Measurements from ENCODE around the gene VAT1L. TPM values are rescaled to one million over a fixed set of nuclear protein-coding genes. Genes with fewer than 3 reads are reported as not detected.

Gene VAT1L
- total and polyA plus RNA-seq, 10 donors: 0.02 to 0.23 (median 0.10) TPM; not detected in 4

GRCh38 chr16:77995843-77996455 is 207.6 kb downstream of the VAT1L start:
- H3K27ac ChIP-seq: no peak overlapping the region
- WGBS, 5 donors: 84 to 92% (median 91%) methylated on average over 7 of the region's 7 CpGs
- no peaks in the 10 kb centered on the region for H3K4me1 ChIP-seq
- no peak for DNase-seq
- intact Hi-C loops (cut with DNase I; ENCODE audit: low total_unique reads): no loop called here
- no peak overlapping the region for H3K4me3 ChIP-seq
- peaks cover 0 to 10% (median 0%) of the 10 kb centered on the region in 7 donors for H3K27me3 ChIP-seq (replicated peaks in 1 of 7)
- TF ChIP-seq POLR2A (IDR thresholded peaks at IDR 0.05): no peak
- no peak for TF ChIP-seq CTCF (IDR thresholded peaks at IDR 0.05 in 8 of 11, conservative IDR thresholded peaks at IDR 0.05 in 3 of 11)
- TF ChIP-seq POLR2AphosphoS5 (IDR thresholded peaks at IDR 0.05): no peak
- H3K9me3 ChIP-seq: peaks cover 0 to 31% (median 12%) of the 10 kb centered on the region in 8 donors
- H3K36me3 ChIP-seq: no peaks in the 10 kb centered on the region

- TF ChIP-seq POLR2A (IDR thresholded peaks at IDR 0.05) (no peak), POLR2AphosphoS5 (IDR thresholded peaks at IDR 0.05) (no peak)
- Histone ChIP-seq H3K4me1 (peaks cover 0 to 5% (median 0%) of the 10 kb centered on the region in 6 donors), H3K27ac (no peak overlapping the region), H3K36me3 (no peaks in the 10 kb centered on the region), H3K27me3 (replicated peaks in 1 of 7) (peaks cover 0 to 10% (median 0%) of the 10 kb centered on the region in 7 donors), H3K4me3 (no peak overlapping the region), H3K9me3 (peaks cover 0 to 31% (median 12%) of the 10 kb centered on the region in 8 donors)
- DNase-seq: no peak
- intact Hi-C loops (cut with DNase I; ENCODE audit: low total_unique reads): no loop called here
- 64 to 75% (median 68%) methylated on average over 9 to 10 of the region's 10 CpGs for WGBS, 5 donors
These were observed 210.1 kb downstream of the VAT1L start for GRCh38 chr16:77998350-77999023.

- H3K4me1 ChIP-seq: peaks cover 0 to 5% (median 0%) of the 10 kb centered on the region in 6 donors
- intact Hi-C loops (cut with DNase I; ENCODE audit: low total_unique reads): no loop called here
- no peak overlapping the region for H3K27ac ChIP-seq
- DNase-seq: no peak
- H3K9me3 ChIP-seq: peaks cover 0 to 11% (median under 1%) of the 10 kb centered on the region in 8 donors
- TF ChIP-seq POLR2AphosphoS5 (IDR thresholded peaks at IDR 0.05) (no peak), CTCF (IDR thresholded peaks at IDR 0.05 in 8 of 11, conservative IDR thresholded peaks at IDR 0.05 in 3 of 11) (no peak), POLR2A (IDR thresholded peaks at IDR 0.05) (no peak)
- H3K36me3 ChIP-seq: no peaks in the 10 kb centered on the region
- peaks cover 0 to 25% (median 0%) of the 10 kb centered on the region in 7 donors for H3K27me3 ChIP-seq (replicated peaks in 1 of 7)
- H3K4me3 ChIP-seq: no peak overlapping the region
- 44 to 63% (median 52%) methylated on average over 4 of the region's 4 CpGs for WGBS, 5 donors
These were observed 213.2 kb downstream of the VAT1L start for GRCh38 chr16:78001451-78002025.

GRCh38 chr16:78002915-78003538 is 214.7 kb downstream of the VAT1L start:
- H3K36me3 ChIP-seq: no peaks in the 10 kb centered on the region
- H3K4me1 ChIP-seq: peaks cover 0 to 5% (median 0%) of the 10 kb centered on the region in 6 donors
- TF ChIP-seq CTCF (IDR thresholded peaks at IDR 0.05 in 8 of 11, conservative IDR thresholded peaks at IDR 0.05 in 3 of 11) (peak; percentile 43 to 83 (median 73)), POLR2A (IDR thresholded peaks at IDR 0.05) (no peak)
- no peak overlapping the region for H3K4me3 ChIP-seq
- peaks cover 0 to 25% (median 0%) of the 10 kb centered on the region in 7 donors for H3K27me3 ChIP-seq (replicated peaks in 1 of 7)
- peak; percentile 83 for DNase-seq
- no peak overlapping the region for H3K27ac ChIP-seq
- 18 to 21% (median 19%) methylated on average over 11 of the region's 11 CpGs for WGBS, 5 donors
- intact Hi-C loops (cut with DNase I; ENCODE audit: low total_unique reads): no loop called here
- no peaks in the 10 kb centered on the region for H3K9me3 ChIP-seq

All from spleen (tissue), 11 donors.